ENCODE results near the gene UBE2E1.

The UBE2E1 gene

GRCh38 chr3:23762214-23762613 is 43.5 kb upstream of the UBE2E1 start:
- H3K4me3 ChIP-seq (ENCODE audit: low read depth, low read length): peak overlapping the region; percentile 53
- no peak for TF ChIP-seq CTCF (IDR thresholded peaks at IDR 0.05; ENCODE audit: insufficient read depth, low read depth, low read length, missing control alignments)
- DNase-seq (ENCODE audit: low read depth): peak; percentile 89

GRCh38 chr3:23762759-23763477 is 42.8 kb upstream of the UBE2E1 start:
- TF ChIP-seq CTCF (IDR thresholded peaks at IDR 0.05; ENCODE audit: insufficient read depth, low read depth, low read length, missing control alignments): no peak
- DNase-seq (ENCODE audit: low read depth): no peak
- H3K4me3 ChIP-seq (ENCODE audit: low read depth, low read length): peak overlapping the region; percentile 53

- no peak for DNase-seq (ENCODE audit: low read depth)
- H3K4me3 ChIP-seq (ENCODE audit: low read depth, low read length): no peak overlapping the region
- no peak for TF ChIP-seq CTCF (IDR thresholded peaks at IDR 0.05; ENCODE audit: insufficient read depth, low read depth, low read length, missing control alignments)
Observed at GRCh38 chr3:23764407-23764806, 41.3 kb upstream of the UBE2E1 start.

- H3K4me3 ChIP-seq (ENCODE audit: low read depth, low read length): no peak overlapping the region
- DNase-seq (ENCODE audit: low read depth): peak; percentile 29
- TF ChIP-seq CTCF (IDR thresholded peaks at IDR 0.05; ENCODE audit: insufficient read depth, low read depth, low read length, missing control alignments): no peak
Observed at GRCh38 chr3:23767546-23767945, 38.2 kb upstream of the UBE2E1 start.

GRCh38 chr3:23775254-23775909 is 30.4 kb upstream of the UBE2E1 start:
- H3K4me3 ChIP-seq (ENCODE audit: low read depth, low read length): no peak overlapping the region
- DNase-seq (ENCODE audit: low read depth): no peak
- TF ChIP-seq CTCF (IDR thresholded peaks at IDR 0.05; ENCODE audit: insufficient read depth, low read depth, low read length, missing control alignments): no peak

GRCh38 chr3:23776352-23776891 is 29.3 kb upstream of the UBE2E1 start:
- DNase-seq (ENCODE audit: low read depth): no peak
- H3K4me3 ChIP-seq (ENCODE audit: low read depth, low read length): no peak overlapping the region
- TF ChIP-seq CTCF (IDR thresholded peaks at IDR 0.05; ENCODE audit: insufficient read depth, low read depth, low read length, missing control alignments): no peak
